Breast epithelium (tissue), 4 donors: ENCODE data around the gene LRRC45. TPM values are rescaled to one million over a fixed set of nuclear protein-coding genes. Genes with fewer than 3 reads are reported as not detected.
A peak's percentile ranks its signal among the peaks of the same experiment; 100 is the strongest.
"Not testable (repeated sequence)": the region's sequence is repeated elsewhere in the genome, so short reads cannot be mapped to it uniquely, and the experiment has no call there.

Experiments used
- DNase-seq, 2 donors: peaks; one replicate each; pipeline ENCODE4 v3.0.0-alpha.2; 2019; ENCODE audit warnings: low spot score in 2 of 2
- H3K27ac ChIP-seq, 2 donors: fragments of 200-600 bp; sonication (generic) in 1 of 2; one replicate each; pipeline ENCODE4 v1.5.1; 2016 to 2019; ENCODE audit warnings: mild to moderate bottlenecking in 1 of 2
- H3K27me3 ChIP-seq, 2 donors: fragments of 200-600 bp; sonication (generic) in 1 of 2; one replicate each; pipeline versions ENCODE4 v1.5.1 to v1.6.0; 2017 to 2019; ENCODE audit warnings: control low read depth in 1 of 2, mild to moderate bottlenecking in 1 of 2
- H3K36me3 ChIP-seq: fragments of 200-600 bp; one replicate; pipeline ENCODE4 v1.5.1; 2019
- H3K4me1 ChIP-seq, 2 donors: fragments of 200-600 bp; sonication (generic); one replicate each; pipeline ENCODE4 v1.5.1; 2016 to 2019; ENCODE audit warnings: control low read depth in 1 of 2
- H3K4me3 ChIP-seq, 3 donors: fragments of 200-600 bp; sonication (generic); 1 replicate in 2 of 3; 2 replicates in 1 of 3; pipeline ENCODE4 v1.5.1; 2016 to 2019; ENCODE audit warnings: mild to moderate bottlenecking in 3 of 3, moderate library complexity in 2 of 3
- H3K9me3 ChIP-seq, 2 donors: fragments of 200-600 bp; sonication (generic) in 1 of 2; one replicate each; pipeline ENCODE4 v1.5.1; 2016 to 2019; ENCODE audit warnings: control low read depth in 1 of 2
- POLR2A ChIP-seq: fragments of 450-650 bp; IDR thresholded peaks from one replicate; pipeline ENCODE4 v1.6.1; 2016; ENCODE audit warnings: antibody characterized with exemption, mild to moderate bottlenecking, moderate library complexity
- POLR2AphosphoS5 ChIP-seq, 3 donors: sonication (generic); formaldehyde crosslinking; IDR thresholded peaks; one replicate each; pipeline ENCODE4 v1.6.1; 2017; ENCODE audit warnings: antibody characterized with exemption in 3 of 3
- intact Hi-C: fragments of 100-400 bp; cut with DNase I; formaldehyde crosslinking; loops from one replicate; pipeline ENCODE4 v1.15.1; 2023; ENCODE audit warnings: low total_unique reads
- total RNA-seq, 3 donors: library from RNA; depleted of rRNA; stranded (reverse); fragments of >200 nt; gene quantifications; one replicate each; pipeline ENCODE4 v1.1.0, GENCODE V29; 2016
- TF ChIP-seq, protein P1 (sequence below), 3 donors: fragments of 450-650 bp; IDR thresholded peaks; one replicate each; pipeline ENCODE4 v1.5.1; 2016 to 2017; ENCODE audit warnings: antibody characterized with exemption in 3 of 3, mild to moderate bottlenecking in 3 of 3, moderate library complexity in 3 of 3

LRRC45 gene
- total RNA-seq, 3 donors from 2014 or later: 8.0 to 18.7 (median 14.7) TPM

DNA sequence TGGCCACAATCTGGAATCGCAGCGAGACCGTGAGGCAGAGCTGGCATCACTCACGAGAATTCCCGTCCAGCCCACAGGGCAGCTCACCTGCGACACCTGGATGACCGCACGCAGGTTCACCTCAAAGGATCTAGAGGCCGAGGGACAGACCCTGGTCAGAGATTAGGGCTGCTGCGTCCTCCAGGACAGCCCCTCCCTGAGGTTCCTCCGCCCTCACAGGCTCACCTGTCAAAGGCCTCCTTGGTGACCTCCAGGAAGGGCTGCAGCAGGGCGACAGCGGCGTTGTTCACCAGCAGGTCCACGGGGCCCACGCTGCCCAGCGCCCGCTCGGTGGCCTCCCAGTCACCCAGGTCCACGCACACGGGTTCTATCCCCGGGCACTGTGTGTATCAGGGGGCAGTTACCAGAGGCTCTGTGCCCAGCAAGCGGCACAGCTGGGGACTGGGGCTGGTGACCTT is 13.6 kb downstream of the LRRC45 start:
- TF ChIP-seq POLR2AphosphoS5 (IDR thresholded peaks at IDR 0.05) (no peak), POLR2A (no peak)
- TF ChIP-seq, protein P1, sequence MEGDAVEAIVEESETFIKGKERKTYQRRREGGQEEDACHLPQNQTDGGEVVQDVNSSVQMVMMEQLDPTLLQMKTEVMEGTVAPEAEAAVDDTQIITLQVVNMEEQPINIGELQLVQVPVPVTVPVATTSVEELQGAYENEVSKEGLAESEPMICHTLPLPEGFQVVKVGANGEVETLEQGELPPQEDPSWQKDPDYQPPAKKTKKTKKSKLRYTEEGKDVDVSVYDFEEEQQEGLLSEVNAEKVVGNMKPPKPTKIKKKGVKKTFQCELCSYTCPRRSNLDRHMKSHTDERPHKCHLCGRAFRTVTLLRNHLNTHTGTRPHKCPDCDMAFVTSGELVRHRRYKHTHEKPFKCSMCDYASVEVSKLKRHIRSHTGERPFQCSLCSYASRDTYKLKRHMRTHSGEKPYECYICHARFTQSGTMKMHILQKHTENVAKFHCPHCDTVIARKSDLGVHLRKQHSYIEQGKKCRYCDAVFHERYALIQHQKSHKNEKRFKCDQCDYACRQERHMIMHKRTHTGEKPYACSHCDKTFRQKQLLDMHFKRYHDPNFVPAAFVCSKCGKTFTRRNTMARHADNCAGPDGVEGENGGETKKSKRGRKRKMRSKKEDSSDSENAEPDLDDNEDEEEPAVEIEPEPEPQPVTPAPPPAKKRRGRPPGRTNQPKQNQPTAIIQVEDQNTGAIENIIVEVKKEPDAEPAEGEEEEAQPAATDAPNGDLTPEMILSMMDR (IDR thresholded peaks at IDR 0.05): no peak
- Histone ChIP-seq H3K4me1 (peaks cover 8 to 10% of the 10 kb centered on the region in 2 donors), H3K27ac (peak overlapping the region; percentile 87 to 99), H3K9me3 (no peaks in the 10 kb centered on the region), H3K4me3 (peak overlapping the region; percentile 58 to 96 (median 63)), H3K27me3 (no peaks in the 10 kb centered on the region), H3K36me3 (no peaks in the 10 kb centered on the region)
- intact Hi-C loops: loop anchor here (10.0 kb wide), 1 partner anchor 48 kb away; no protein-coding TSS in a partner anchor
- DNase-seq: no peak

DNA sequence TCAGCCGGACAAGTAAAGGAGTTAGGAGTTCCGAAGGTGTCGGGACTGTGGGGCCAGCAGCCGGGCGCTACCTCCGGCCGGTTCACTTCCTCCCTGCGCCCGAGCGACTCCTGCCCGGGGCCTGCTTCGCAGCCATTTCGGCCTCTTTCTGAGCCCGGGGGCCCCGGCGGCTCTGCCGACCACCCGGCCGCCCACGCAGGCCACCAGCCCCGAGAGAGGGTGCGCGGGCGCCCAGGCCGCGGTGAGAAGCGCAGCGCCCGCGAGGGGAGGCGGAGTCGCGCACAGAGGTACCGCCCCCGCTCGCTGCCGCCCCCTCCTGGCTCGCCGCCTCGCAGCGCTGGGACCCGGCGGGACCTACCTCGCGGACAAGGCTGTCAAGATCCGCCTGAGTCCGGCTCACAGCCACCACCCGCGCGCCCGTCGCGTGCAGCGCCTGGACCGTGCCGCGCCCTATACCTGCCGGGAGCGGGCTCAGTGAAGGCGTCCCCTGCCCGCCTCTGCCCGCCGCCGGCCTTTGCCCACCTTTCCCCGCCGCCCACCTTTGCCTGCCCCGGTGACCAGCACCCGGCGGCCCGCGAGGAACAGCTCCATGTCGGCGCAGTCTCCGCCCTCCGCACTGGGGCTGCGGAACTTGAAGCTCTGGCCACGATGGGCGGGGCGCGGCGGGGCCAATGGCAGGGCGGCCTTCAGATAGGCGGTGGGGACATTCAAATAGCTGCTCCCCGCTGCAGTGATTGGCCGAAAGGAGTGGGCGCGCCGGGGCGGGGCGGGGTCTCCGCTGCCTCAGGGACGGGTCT is 14.2 kb downstream of the LRRC45 start, which contains the start of gene DCXR:
TSS of gene DCXR (minus strand) at position 606 of the 797 bp plus-strand sequence. CDS start at position 591, 15 bp downstream.
- peak; percentile 98 for DNase-seq
- peak within 1 kb of the TSS; percentile 58 to 96 (median 63) for H3K4me3 ChIP-seq
- H3K9me3 ChIP-seq: no peaks in the 10 kb centered on the region
- TF ChIP-seq POLR2AphosphoS5 (IDR thresholded peaks at IDR 0.05) (peak; percentile 93 to 96 (median 95)), POLR2A (peak; percentile 93)
- TF ChIP-seq, protein P1 (IDR thresholded peaks at IDR 0.05): peak; percentile 20 to 72 (median 33)
- no peaks in the 10 kb centered on the region for H3K27me3 ChIP-seq
- intact Hi-C loops: loop anchor here (10.0 kb wide), 1 partner anchor 48 kb away; no protein-coding TSS in a partner anchor
- H3K4me1 ChIP-seq: peaks cover 8 to 10% of the 10 kb centered on the region in 2 donors
- H3K36me3 ChIP-seq: no peaks in the 10 kb centered on the region
- peak within 1 kb of the TSS; percentile 87 to 99 for H3K27ac ChIP-seq

DNA sequence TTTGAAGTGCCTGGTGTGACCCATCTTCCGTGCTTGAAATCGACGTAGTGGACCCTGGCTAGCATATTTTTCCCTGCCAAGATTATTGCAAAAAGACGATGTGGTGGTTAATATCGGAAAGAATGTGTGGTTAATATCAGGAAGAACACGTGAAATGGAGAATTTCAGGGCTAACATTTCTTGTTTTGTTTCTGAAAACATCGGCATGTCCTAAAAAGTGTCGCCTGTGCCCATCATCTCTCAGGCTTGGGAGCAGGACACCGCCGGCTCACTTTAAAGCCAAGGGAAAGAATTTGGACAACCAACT is 14.7 kb downstream of the LRRC45 start:
- H3K9me3 ChIP-seq: no peaks in the 10 kb centered on the region
- DNase-seq: no peak
- peak overlapping the region; percentile 87 to 99 for H3K27ac ChIP-seq
- intact Hi-C loops: loop anchor here (10.0 kb wide), 1 partner anchor 47 kb away; no protein-coding TSS in a partner anchor
- H3K4me1 ChIP-seq: peaks cover 8 to 10% of the 10 kb centered on the region in 2 donors
- TF ChIP-seq POLR2A: no peak
- TF ChIP-seq, protein P1 (IDR thresholded peaks at IDR 0.05): no peak
- TF ChIP-seq POLR2AphosphoS5 (IDR thresholded peaks at IDR 0.05): no peak
- H3K27me3 ChIP-seq: no peaks in the 10 kb centered on the region
- no peaks in the 10 kb centered on the region for H3K36me3 ChIP-seq
- H3K4me3 ChIP-seq: peak overlapping the region; percentile 58 to 96 (median 63)

DNA sequence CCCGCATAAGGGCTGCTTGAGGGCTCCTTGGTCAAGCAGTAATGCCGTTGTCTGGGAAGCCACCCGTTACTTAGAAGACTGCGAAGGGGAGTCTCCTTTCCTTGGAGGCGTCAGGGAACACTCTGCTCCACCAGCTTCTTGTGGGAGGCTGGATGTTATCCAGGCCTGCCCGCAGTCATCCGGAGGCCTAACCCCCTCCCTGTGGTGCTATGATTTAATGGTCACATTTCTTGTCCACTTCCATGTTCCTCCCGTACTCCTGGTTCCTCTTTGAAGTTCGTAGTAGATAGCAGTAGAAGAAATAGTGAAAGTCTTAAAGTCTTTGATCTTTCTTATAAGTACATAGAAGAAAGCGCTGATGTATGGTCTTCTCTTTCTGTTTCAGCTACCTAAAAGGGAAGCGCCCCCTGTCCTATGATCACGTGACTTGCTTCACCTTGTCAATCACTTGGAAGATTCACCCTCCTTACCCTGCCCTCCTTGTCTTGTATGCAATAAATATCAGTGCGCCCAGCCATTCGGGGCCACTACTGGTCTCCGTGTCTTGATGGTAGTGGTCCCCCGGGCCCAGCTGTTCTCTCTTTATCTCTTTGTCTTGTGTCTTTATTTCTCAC is 15.8 kb downstream of the LRRC45 start:
- H3K4me3 ChIP-seq, H3K9me3 ChIP-seq, H3K27ac ChIP-seq, H3K27me3 ChIP-seq, H3K4me1 ChIP-seq, DNase-seq, H3K36me3 ChIP-seq: not testable (repeated sequence)
- intact Hi-C loops: loop anchor here (10.0 kb wide), 1 partner anchor 46 kb away; no protein-coding TSS in a partner anchor

DNA sequence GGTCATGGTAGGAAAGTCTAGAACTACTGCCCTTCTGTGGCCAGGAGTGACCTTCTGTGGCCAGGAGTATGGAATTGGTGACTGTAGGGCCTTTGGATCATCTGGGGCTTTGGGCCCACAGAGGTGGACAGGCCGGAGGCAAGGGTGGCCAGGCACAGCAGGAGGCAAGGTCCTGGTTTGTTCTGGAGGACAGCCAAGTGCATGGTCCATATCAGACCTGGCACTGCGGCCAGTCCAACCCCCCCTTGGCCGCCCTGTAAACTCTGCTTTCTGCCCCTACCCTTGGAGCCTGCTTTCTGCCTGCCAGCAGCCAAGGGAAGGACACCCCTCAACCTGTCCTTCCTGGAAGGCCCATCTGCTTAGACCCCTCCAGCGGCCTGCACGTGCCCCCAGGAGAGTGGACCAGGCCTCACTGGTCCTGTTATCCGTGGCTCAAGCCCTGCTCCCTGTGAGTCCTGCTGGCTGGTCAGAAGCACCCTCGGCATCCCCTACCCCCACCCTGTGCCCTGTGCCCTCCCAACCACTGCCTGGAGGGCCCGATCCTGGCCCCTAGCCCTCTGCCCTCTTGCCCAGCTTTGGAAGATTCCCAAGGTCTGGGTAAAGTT is 16.7 kb downstream of the LRRC45 start:
- no peak for DNase-seq
- TF ChIP-seq POLR2A (no peak), POLR2AphosphoS5 (IDR thresholded peaks at IDR 0.05) (no peak)
- TF ChIP-seq, protein P1 (IDR thresholded peaks at IDR 0.05): no peak
- H3K27ac ChIP-seq: no peak overlapping the region
- H3K9me3 ChIP-seq: no peaks in the 10 kb centered on the region
- H3K27me3 ChIP-seq: no peaks in the 10 kb centered on the region
- H3K36me3 ChIP-seq: no peaks in the 10 kb centered on the region
- intact Hi-C loops: loop anchor here (10.0 kb wide), 1 partner anchor 45 kb away; no protein-coding TSS in a partner anchor
- H3K4me3 ChIP-seq: no peak overlapping the region
- H3K4me1 ChIP-seq: peaks cover 8 to 10% of the 10 kb centered on the region in 2 donors
